HG03575 (cell line): ENCODE measurements around the gene MPRIP.

Experiments
- ATAC-seq: cut with Tn5 transposase; IDR thresholded peaks from one replicate; pipeline ENCODE4 v1.9.1; 2021; ENCODE audit not compliant: unreplicated experiment, insufficient number of reproducible peaks, low FRiP score; ENCODE audit errors: extremely low read depth

The MPRIP gene

GRCh38 chr17:17043461-17044271, 1.4 kb downstream of the MPRIP start:
- ATAC-seq: no peak

GRCh38 chr17:17044846-17045561, 2.7 kb downstream of the MPRIP start:
- ATAC-seq: no peak

- no peak for ATAC-seq
Observed at GRCh38 chr17:17048106-17048505, 5.8 kb downstream of the MPRIP start.

- ATAC-seq: no peak
Observed at GRCh38 chr17:17050346-17051345, 8.4 kb downstream of the MPRIP start.

- no peak for ATAC-seq
Observed at GRCh38 chr17:17051380-17051779, 9.1 kb downstream of the MPRIP start.

GRCh38 chr17:17051791-17052461, 9.7 kb downstream of the MPRIP start:
- no peak for ATAC-seq

GRCh38 chr17:17052462-17053221, 10.4 kb downstream of the MPRIP start:
- ATAC-seq: no peak

GRCh38 chr17:17053446-17054379, 11.5 kb downstream of the MPRIP start:
- ATAC-seq: no peak

GRCh38 chr17:17054636-17055035, 12.4 kb downstream of the MPRIP start:
- no peak for ATAC-seq

GRCh38 chr17:17055286-17056155, 13.3 kb downstream of the MPRIP start:
- no peak for ATAC-seq

GRCh38 chr17:17056156-17056539, 13.9 kb downstream of the MPRIP start:
- ATAC-seq: no peak

GRCh38 chr17:17057057-17057551, 14.8 kb downstream of the MPRIP start:
- ATAC-seq: no peak

- ATAC-seq: no peak
Observed at GRCh38 chr17:17058304-17058703, 16.0 kb downstream of the MPRIP start.

- no peak for ATAC-seq
Observed at GRCh38 chr17:17059301-17059890, 17.1 kb downstream of the MPRIP start.

GRCh38 chr17:17060001-17060922, 18.0 kb downstream of the MPRIP start:
- ATAC-seq: no peak
